ENCODE data around the gene FAM181B. TPM values are rescaled to one million over a fixed set of nuclear protein-coding genes. Genes with fewer than 3 reads are reported as not detected.

The FAM181B gene
- total and polyA plus RNA-seq, 3 experiments from 2014 or later: not detected

DNA sequence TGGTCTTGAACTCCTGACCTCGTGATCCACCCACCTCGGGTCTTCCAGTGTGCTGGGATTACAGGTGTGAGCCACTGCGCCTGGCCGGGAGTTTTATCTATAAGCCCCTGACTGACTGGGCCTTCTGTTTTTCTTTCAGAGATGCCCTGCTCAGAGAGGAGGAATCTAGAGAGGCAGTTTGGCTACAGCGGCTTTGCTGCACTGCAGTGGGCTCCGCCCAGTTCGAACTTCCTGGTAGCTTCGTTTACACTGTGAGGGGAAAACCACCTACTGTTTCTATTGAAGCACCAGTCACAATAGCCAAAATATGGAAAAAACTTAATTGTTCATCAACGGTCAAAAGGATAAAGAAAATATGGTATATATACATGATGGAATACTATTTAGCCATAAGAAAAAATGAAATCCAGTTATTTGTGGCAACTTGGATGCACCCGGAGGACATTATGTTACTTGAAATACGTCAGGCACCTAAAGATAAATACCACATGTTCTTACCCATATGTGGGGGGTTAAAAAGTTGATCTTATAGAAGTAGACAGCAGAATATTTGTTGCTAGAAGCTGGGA lies 31.9 kb upstream of the FAM181B start:
- DNase-seq: peak in 1 of 5 donors; percentile 13
- H3K27ac Mint-ChIP-seq: peak overlapping the region in 1 of 8 donors; percentile 48

DNA sequence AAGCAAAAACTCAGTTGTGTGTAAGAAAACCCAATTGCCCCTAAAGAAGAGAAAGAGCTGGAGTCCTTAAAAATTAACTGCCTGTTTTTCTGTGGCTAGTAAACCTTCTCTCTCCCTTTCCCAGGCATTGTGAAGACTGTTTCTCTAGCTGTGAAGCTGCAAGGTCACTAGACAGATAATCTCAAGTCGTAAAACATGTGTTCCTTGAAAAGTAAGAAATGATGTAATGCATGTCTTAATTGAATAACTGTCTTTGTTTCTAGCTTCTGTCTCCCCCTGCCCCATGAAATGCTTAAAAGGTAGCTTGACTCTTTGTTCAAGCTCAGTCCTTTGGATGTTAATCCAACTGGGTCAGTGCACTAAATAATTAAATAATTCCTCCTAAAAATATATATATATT lies 29.5 kb upstream of the FAM181B start:
- DNase-seq: no peak
- Mint-ChIP-seq H3K4me1 (no peaks in the 10 kb centered on the region), H3K4me3 (no peak overlapping the region), H3K27me3 (peaks cover 6 to 17% of the 10 kb centered on the region in 2 donors), H3K9me3 (peaks cover 0 to 4% (median 0%) of the 10 kb centered on the region in 5 donors), H3K36me3 (no peaks in the 10 kb centered on the region), H3K27ac (no peak overlapping the region)
- CTCF ChIA-PET: no interaction called here
- H3K4me3 ChIP-seq (ENCODE audit: low read length): no peak overlapping the region
- H3K36me3 ChIP-seq (ENCODE audit: insufficient read depth, low read length): no peaks in the 10 kb centered on the region
- no peak overlapping the region for H3K27ac ChIP-seq (ENCODE audit: low read depth, low read length)
- no peaks in the 10 kb centered on the region for H3K9me3 ChIP-seq (ENCODE audit: low read length)
- POLR2A ChIA-PET: no interaction called here
- H3K4me1 ChIP-seq (ENCODE audit: insufficient read depth, low read length): peaks cover 6% of the 10 kb centered on the region
- no peaks in the 10 kb centered on the region for H3K27me3 ChIP-seq (ENCODE audit: insufficient read depth, low read length, poor library complexity, severe bottlenecking)

More for the DNA sequence above, 31.9 kb upstream of the FAM181B start:
- H3K4me3 ChIP-seq (ENCODE audit: low read length): no peak overlapping the region
- peaks cover 4% of the 10 kb centered on the region for H3K4me1 ChIP-seq (ENCODE audit: insufficient read depth, low read length)
- peaks cover 0 to 4% (median 0%) of the 10 kb centered on the region in 5 donors for H3K9me3 Mint-ChIP-seq
- no peak overlapping the region for H3K27ac ChIP-seq (ENCODE audit: low read depth, low read length)
- CTCF ChIA-PET: no interaction called here
- H3K36me3 Mint-ChIP-seq: no peaks in the 10 kb centered on the region
- no peaks in the 10 kb centered on the region for H3K36me3 ChIP-seq (ENCODE audit: insufficient read depth, low read length)
- peak overlapping the region in 1 of 7 donors; percentile 45 for H3K4me3 Mint-ChIP-seq
- POLR2A ChIA-PET: no interaction called here
- H3K27me3 Mint-ChIP-seq: peaks cover 7 to 19% of the 10 kb centered on the region in 2 donors
- no peaks in the 10 kb centered on the region for H3K4me1 Mint-ChIP-seq
- H3K27me3 ChIP-seq (ENCODE audit: insufficient read depth, low read length, poor library complexity, severe bottlenecking): no peaks in the 10 kb centered on the region
- H3K9me3 ChIP-seq (ENCODE audit: low read length): no peaks in the 10 kb centered on the region

DNA sequence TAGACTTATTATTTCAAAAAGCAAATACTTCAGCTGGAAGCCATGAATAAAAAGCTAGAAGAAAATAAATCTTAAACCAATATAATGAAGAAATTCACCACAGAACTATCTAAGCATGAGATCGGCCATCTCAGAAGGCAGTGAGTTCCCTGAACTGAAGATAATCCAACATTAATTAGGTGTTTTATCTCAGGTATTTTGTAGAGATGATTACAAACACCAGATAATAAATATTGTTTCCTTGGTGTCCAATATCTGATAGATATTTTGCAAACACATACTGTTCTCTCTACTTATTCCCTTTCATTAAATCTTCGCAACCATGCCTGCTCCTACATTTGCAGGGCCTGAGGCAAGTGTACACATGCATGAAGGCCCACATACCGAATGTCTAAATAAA lies 26.0 kb upstream of the FAM181B start:
- ChIA-PET CTCF (no interaction called here), POLR2A (no interaction called here)
- Histone ChIP-seq H3K9me3 (ENCODE audit: low read length) (no peaks in the 10 kb centered on the region), H3K4me3 (ENCODE audit: low read length) (no peak overlapping the region), H3K27ac (ENCODE audit: low read depth, low read length) (no peak overlapping the region), H3K4me1 (ENCODE audit: insufficient read depth, low read length) (peaks cover 19% of the 10 kb centered on the region), H3K36me3 (ENCODE audit: insufficient read depth, low read length) (no peaks in the 10 kb centered on the region), H3K27me3 (ENCODE audit: insufficient read depth, low read length, poor library complexity, severe bottlenecking) (no peaks in the 10 kb centered on the region)
- no peak for DNase-seq
- H3K27me3 Mint-ChIP-seq: peaks cover 6 to 13% of the 10 kb centered on the region in 2 donors
- no peak overlapping the region for H3K4me3 Mint-ChIP-seq
- H3K9me3 Mint-ChIP-seq: peaks cover 0 to 2% (median 0%) of the 10 kb centered on the region in 5 donors
- H3K27ac Mint-ChIP-seq: no peak overlapping the region
- peaks cover 8 to 17% (median 8%) of the 10 kb centered on the region in 3 donors for H3K4me1 Mint-ChIP-seq
- H3K36me3 Mint-ChIP-seq: no peaks in the 10 kb centered on the region

DNA sequence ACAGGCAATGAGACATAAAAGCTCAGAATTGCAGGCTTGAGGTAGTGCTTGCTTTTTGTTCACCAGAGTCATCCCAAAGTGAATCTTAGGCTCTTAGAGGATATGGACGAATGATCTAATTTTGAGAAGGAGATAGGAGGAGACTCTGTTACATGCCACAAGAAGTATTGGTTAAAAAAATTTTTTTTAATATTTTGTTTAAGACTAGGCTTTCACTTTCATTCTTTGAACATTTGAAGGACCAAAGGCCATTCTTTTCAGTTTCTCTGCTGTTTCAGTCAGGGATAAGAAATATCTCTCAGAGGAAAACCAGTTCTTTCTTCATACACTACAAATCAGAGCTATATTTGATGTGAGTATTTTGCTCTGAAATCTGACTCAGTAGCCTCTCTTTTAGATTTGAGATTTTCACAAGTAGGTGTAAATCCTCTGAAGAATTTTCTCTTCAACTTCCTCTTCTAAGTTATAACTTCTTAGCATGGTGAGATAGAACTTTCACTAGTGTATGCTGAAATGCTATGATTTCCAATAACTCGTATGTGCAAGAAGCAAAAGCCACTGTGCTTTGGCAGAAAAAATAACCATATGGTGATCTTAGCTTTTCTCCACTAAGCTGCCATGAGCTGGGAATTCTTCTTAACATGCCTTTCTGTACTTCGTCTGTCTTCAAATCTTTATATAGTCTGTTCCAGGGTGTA lies 24.1 kb upstream of the FAM181B start:
- peak overlapping the region in 2 of 7 donors; percentile 23 to 60 for H3K4me3 Mint-ChIP-seq
- H3K27ac Mint-ChIP-seq: no peak overlapping the region
- Histone ChIP-seq H3K4me3 (ENCODE audit: low read length) (peak overlapping the region; percentile 35), H3K9me3 (ENCODE audit: low read length) (no peaks in the 10 kb centered on the region), H3K4me1 (ENCODE audit: insufficient read depth, low read length) (peaks cover 19% of the 10 kb centered on the region), H3K27me3 (ENCODE audit: insufficient read depth, low read length, poor library complexity, severe bottlenecking) (no peaks in the 10 kb centered on the region), H3K36me3 (ENCODE audit: insufficient read depth, low read length) (no peaks in the 10 kb centered on the region), H3K27ac (ENCODE audit: low read depth, low read length) (no peak overlapping the region)
- ChIA-PET CTCF (no interaction called here), POLR2A (no interaction called here)
- no peaks in the 10 kb centered on the region for H3K36me3 Mint-ChIP-seq
- no peak for DNase-seq
- peaks cover 3 to 6% of the 10 kb centered on the region in 2 donors for H3K27me3 Mint-ChIP-seq
- H3K9me3 Mint-ChIP-seq: peaks cover 0 to 2% (median 0%) of the 10 kb centered on the region in 5 donors
- H3K4me1 Mint-ChIP-seq: peaks cover 8 to 17% (median 8%) of the 10 kb centered on the region in 3 donors

DNA sequence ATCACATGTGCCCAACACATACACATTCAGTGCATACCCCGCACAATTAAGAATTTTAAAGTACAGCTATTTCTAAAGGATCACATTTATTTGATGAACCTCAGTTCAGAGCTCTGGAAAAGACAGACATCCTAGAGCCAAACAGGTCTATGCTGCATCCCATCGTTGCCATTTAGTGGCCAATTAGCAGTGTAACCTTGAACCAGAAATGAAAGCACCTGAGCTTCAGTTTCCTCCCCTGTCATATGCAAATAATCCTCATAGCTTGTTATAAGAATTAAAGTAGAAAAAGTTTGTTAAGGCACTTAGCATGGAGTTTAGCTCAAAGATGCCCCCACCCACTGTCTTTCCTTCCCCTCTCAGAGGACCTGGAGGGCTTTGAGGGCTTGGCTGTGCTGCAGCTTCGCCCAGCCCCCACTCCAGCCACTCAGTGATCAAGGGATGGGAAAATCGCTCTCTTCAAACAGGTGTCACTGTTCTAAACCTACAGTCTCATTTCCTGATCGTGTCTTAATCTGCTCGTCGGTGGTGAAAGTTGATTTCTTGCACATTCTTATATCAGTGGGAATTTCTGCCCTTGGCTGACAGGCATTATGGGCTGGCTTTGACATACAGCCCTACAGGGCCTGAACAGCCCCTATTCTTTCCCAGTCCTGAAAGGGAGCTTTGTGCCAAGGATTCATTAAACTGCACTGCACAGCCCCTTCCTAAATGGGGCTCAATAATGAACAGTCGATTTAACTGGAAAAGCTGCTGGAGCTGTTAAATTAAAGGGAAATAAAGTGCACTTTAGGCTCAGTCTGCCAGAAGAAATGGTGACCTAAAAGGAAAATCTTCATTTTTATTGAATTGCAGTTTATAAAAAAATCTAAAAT lies 23.3 kb upstream of the FAM181B start:
- ChIA-PET POLR2A (no interaction called here), CTCF (no interaction called here)
- peaks cover 0 to under 1% (median 0%) of the 10 kb centered on the region in 5 donors for H3K9me3 Mint-ChIP-seq
- peaks cover 4 to 6% of the 10 kb centered on the region in 2 donors for H3K27me3 Mint-ChIP-seq
- peak in 1 of 5 donors; percentile 14 for DNase-seq
- H3K36me3 Mint-ChIP-seq: no peaks in the 10 kb centered on the region
- no peak overlapping the region for H3K27ac ChIP-seq (ENCODE audit: low read depth, low read length)
- H3K36me3 ChIP-seq (ENCODE audit: insufficient read depth, low read length): no peaks in the 10 kb centered on the region
- H3K4me1 Mint-ChIP-seq: peaks cover 8 to 17% (median 8%) of the 10 kb centered on the region in 3 donors
- H3K27me3 ChIP-seq (ENCODE audit: insufficient read depth, low read length, poor library complexity, severe bottlenecking): no peaks in the 10 kb centered on the region
- peak overlapping the region in 6 of 7 donors; percentile 4 to 79 (median 30) for H3K4me3 Mint-ChIP-seq
- H3K9me3 ChIP-seq (ENCODE audit: low read length): no peaks in the 10 kb centered on the region
- H3K4me3 ChIP-seq (ENCODE audit: low read length): peak overlapping the region; percentile 35
- peaks cover 19% of the 10 kb centered on the region for H3K4me1 ChIP-seq (ENCODE audit: insufficient read depth, low read length)
- H3K27ac Mint-ChIP-seq: peak overlapping the region in 1 of 8 donors; percentile 85

DNA sequence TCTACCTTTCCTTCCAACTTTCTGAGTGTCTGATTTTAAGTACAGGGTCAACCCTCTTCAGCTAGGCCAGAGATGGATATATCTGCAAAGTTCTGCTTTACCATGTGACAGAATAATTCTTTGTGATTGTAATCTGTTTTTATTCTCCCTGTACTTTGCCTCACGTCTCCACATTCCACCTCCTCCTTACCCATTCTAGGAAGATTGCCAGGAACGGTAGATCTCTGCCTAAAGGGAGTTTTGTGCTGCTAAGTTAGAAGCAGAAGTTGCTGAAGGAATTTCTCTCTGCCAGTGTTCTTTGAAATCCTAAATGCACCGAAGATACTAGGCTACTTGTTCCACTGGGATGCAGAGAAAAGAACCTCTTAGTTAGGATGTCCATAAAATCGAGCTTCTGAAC lies 20.7 kb upstream of the FAM181B start:
- no peaks in the 10 kb centered on the region for H3K9me3 Mint-ChIP-seq
- ChIA-PET POLR2A (interaction anchor here (0.7 kb wide), 1 partner anchor 95 kb away, joined by 3 read pairs; no protein-coding TSS in a partner anchor), CTCF (no interaction called here)
- peaks cover 20 to 34% (median 25%) of the 10 kb centered on the region in 3 donors for H3K4me1 Mint-ChIP-seq
- Histone ChIP-seq H3K4me1 (ENCODE audit: insufficient read depth, low read length) (peaks cover 39% of the 10 kb centered on the region), H3K4me3 (ENCODE audit: low read length) (no peak overlapping the region), H3K9me3 (ENCODE audit: low read length) (no peaks in the 10 kb centered on the region), H3K27me3 (ENCODE audit: insufficient read depth, low read length, poor library complexity, severe bottlenecking) (no peaks in the 10 kb centered on the region), H3K36me3 (ENCODE audit: insufficient read depth, low read length) (no peaks in the 10 kb centered on the region), H3K27ac (ENCODE audit: low read depth, low read length) (no peak overlapping the region)
- peaks cover 4 to 12% of the 10 kb centered on the region in 2 donors for H3K27me3 Mint-ChIP-seq
- no peak overlapping the region for H3K4me3 Mint-ChIP-seq
- no peak for DNase-seq
- H3K27ac Mint-ChIP-seq: no peak overlapping the region
- no peaks in the 10 kb centered on the region for H3K36me3 Mint-ChIP-seq

DNA sequence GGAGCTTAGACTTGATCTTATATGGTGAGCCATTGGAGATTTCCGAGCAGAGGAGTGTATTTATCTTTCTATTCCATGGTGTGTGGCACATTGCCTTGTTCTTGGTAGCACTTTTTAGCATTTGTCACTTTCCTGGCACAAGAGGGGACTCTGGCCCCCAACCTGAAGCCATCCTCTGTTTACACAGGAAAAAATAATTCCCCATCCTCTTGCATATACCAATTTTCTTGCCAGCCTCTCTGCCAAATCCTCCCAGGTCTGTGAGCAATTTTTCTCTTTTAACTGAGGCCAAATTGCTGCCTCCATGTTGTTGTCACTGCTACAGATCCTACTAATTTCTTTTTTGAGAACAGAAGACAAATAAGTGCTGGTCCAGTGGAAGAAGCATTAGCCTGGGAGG lies 20.3 kb upstream of the FAM181B start:
- Histone ChIP-seq H3K36me3 (ENCODE audit: insufficient read depth, low read length) (no peaks in the 10 kb centered on the region), H3K4me3 (ENCODE audit: low read length) (no peak overlapping the region), H3K9me3 (ENCODE audit: low read length) (no peaks in the 10 kb centered on the region), H3K4me1 (ENCODE audit: insufficient read depth, low read length) (peaks cover 39% of the 10 kb centered on the region), H3K27ac (ENCODE audit: low read depth, low read length) (no peak overlapping the region), H3K27me3 (ENCODE audit: insufficient read depth, low read length, poor library complexity, severe bottlenecking) (no peaks in the 10 kb centered on the region)
- H3K4me1 Mint-ChIP-seq: peaks cover 20 to 34% (median 25%) of the 10 kb centered on the region in 3 donors
- ChIA-PET POLR2A (interaction anchor here (0.7 kb wide), 1 partner anchor 96 kb away, joined by 3 read pairs; no protein-coding TSS in a partner anchor), CTCF (no interaction called here)
- no peaks in the 10 kb centered on the region for H3K9me3 Mint-ChIP-seq
- DNase-seq: no peak
- H3K4me3 Mint-ChIP-seq: no peak overlapping the region
- H3K27ac Mint-ChIP-seq: no peak overlapping the region
- H3K36me3 Mint-ChIP-seq: no peaks in the 10 kb centered on the region
- H3K27me3 Mint-ChIP-seq: peaks cover 4 to 12% of the 10 kb centered on the region in 2 donors

DNA sequence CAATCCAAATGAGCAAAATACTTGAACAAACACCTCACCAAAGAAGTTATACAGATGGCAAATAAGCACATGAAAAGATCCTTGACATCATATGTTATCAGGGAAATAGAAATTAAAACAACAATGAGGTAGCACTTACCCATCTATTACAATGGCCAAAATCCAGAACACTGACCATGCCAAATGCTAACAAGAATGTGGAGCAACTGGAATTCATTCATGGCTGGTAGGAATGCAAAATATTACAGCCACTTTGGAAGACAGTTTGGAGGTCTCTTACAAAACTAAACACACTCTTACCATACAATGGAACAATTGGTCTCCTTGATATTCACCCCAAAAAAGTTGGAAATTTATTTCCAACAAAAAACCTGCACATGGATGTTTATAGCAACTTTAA lies 19.1 kb upstream of the FAM181B start:
- peaks cover 4 to 12% of the 10 kb centered on the region in 2 donors for H3K27me3 Mint-ChIP-seq
- H3K36me3 Mint-ChIP-seq: no peaks in the 10 kb centered on the region
- H3K4me3 Mint-ChIP-seq: no peak overlapping the region
- POLR2A ChIA-PET: no interaction called here
- DNase-seq: no peak
- no peaks in the 10 kb centered on the region for H3K36me3 ChIP-seq (ENCODE audit: insufficient read depth, low read length)
- no peaks in the 10 kb centered on the region for H3K9me3 ChIP-seq (ENCODE audit: low read length)
- CTCF ChIA-PET: no interaction called here
- H3K4me1 ChIP-seq (ENCODE audit: insufficient read depth, low read length): peaks cover 33% of the 10 kb centered on the region
- H3K27me3 ChIP-seq (ENCODE audit: insufficient read depth, low read length, poor library complexity, severe bottlenecking): no peaks in the 10 kb centered on the region
- H3K27ac Mint-ChIP-seq: no peak overlapping the region
- H3K4me1 Mint-ChIP-seq: peaks cover 17 to 30% (median 25%) of the 10 kb centered on the region in 3 donors
- H3K27ac ChIP-seq (ENCODE audit: low read depth, low read length): no peak overlapping the region
- no peak overlapping the region for H3K4me3 ChIP-seq (ENCODE audit: low read length)
- H3K9me3 Mint-ChIP-seq: no peaks in the 10 kb centered on the region
